GM12873 (cell line): ENCODE results near the gene LGALS7.

ENCODE experiments used
- TF ChIP-seq, protein P1 (sequence below): IDR thresholded peaks from 2 replicates; pipeline ENCODE4 v1.5.1; 2012; ENCODE audit warnings: low read depth, mild to moderate bottlenecking, moderate library complexity, low read length, control low read depth; ENCODE audit not compliant: insufficient read depth; ENCODE audit errors: missing control alignments

The LGALS7 gene

DNA sequence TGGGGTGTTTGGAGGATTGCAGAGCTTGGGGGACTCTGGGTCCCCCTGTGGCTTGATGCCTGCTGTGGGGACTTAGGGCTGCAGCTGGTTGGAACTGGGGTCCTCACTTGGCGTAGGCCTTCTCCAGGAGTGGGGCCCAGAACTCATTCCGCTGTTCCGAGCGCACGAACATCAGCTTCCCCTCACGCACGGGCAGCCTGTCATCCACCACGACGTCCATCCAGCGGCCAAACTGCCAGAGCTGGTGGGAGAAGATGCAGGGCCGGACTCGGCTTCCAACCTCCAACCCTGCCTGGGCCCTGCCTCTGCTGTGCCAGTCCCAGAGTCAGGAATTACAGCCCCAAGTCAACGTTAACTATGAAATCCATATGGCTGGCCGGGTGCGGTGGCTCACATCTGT lies 31.6 kb downstream of the LGALS7 start:
- TF ChIP-seq, protein P1, sequence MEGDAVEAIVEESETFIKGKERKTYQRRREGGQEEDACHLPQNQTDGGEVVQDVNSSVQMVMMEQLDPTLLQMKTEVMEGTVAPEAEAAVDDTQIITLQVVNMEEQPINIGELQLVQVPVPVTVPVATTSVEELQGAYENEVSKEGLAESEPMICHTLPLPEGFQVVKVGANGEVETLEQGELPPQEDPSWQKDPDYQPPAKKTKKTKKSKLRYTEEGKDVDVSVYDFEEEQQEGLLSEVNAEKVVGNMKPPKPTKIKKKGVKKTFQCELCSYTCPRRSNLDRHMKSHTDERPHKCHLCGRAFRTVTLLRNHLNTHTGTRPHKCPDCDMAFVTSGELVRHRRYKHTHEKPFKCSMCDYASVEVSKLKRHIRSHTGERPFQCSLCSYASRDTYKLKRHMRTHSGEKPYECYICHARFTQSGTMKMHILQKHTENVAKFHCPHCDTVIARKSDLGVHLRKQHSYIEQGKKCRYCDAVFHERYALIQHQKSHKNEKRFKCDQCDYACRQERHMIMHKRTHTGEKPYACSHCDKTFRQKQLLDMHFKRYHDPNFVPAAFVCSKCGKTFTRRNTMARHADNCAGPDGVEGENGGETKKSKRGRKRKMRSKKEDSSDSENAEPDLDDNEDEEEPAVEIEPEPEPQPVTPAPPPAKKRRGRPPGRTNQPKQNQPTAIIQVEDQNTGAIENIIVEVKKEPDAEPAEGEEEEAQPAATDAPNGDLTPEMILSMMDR = no peak

DNA sequence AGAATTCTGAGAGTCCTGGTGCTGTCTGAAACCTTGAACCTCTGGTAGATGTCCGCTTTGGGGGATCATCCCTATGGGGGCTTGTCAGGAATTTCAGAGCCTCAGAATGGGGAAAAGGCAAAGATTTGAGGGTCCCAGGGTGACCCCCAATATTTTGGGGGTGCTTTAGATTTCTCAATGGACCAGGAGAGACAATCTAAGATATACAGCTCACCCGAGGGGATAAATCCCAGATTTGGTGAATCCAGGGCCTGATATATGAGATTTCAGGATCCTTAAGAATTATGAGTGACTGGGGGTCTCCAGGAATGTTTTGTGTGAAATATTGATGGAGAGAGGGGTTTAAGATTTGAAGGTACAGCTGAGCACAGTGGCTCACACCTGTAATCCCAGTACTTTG lies 32.4 kb downstream of the LGALS7 start:
- TF ChIP-seq, protein P1 = no peak

DNA sequence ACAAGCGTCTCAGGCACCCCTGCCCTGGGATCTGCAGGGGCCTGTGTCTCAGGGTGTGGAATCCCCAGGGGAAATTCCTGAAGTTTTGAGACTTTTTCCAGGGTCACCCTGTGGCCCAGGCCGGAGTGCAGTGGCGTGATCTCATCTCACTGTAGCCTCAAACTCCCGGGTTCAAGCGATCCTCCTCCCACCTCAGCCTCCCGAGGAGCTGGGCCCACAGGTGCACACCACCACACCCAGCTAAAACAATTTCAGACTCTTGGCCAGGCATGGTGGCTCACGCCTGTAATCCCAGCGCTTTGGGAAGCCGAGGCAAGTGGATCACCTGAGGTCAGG lies 33.1 kb downstream of the LGALS7 start:
- TF ChIP-seq, protein P1 = no peak

DNA sequence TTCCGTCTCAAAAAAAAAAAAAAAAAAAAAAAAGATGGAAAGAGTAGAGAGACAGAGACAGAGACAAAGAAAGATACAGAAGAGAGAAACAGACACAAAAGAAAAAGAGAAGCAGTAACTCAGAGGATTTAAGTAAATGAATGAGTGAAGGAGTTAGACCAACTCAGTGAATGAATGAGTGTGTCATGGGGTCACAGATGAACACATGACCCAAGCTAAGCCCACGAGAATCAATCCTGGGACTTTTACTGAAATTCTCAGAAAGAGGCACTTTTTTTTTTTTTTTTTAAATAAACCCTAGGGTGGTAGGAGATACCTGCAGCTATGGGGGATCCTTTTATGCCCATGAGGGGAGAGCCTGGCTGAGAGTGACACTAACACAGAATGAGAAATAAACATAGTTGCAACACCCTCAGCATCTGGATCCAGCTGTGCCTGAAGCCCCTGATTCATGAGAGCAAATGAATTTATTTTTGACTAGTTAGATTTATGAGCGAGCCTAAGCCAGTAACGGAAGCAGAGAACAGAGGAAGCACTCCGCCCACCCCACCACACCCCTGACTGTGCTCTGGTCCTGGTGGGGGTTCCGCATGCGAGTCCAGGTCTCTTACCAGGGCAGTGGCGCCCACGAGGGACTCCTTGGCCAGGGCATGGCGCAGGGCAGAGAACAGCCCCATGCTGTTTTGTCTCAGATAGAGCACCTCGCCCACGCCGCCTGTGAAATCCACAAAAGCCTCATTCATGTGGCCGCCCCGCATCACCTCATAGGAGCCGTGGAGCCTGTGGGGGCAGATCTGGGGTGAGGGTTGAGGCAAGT lies 33.7 kb downstream of the LGALS7 start:
- TF ChIP-seq, protein P1 = no peak

DNA sequence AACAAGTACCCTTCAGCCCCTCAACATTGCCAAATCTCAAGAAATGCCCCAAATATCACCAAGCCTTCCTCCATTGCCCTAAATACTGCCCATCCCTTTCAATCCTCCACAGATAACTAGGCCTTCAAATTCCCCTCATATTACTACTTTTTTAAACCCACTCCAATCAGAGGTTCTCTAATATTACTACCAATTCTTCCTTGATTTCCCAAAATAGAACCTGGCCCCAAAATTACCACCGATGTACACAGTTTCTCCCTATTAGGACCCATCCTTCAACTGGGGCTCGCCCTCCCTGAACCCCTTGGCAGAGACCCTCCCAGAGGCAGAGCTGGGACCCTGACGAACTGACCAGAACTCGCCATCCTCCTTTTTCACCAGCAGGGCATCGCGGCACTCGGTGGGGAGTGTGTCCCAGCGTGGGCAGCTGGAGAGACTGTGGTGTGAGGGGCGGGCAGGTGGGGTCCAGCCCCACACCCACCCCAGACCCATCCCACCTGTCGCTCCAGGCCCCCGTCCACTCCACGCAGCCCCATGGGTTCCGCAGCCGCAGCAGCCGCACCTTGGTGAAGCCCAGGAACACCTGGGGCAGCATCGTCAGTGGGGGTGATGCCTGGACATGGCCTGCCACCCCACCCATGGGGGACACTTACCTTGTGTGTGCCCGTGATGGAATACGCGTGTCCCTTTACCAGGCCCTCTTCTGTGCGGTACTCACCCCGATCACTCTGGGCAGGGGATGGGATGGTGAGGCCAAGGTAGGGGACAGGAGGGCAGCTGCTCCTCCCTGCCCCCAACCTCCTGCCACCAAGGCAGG lies 35.2 kb downstream of the LGALS7 start:
- TF ChIP-seq, protein P1 = no peak

DNA sequence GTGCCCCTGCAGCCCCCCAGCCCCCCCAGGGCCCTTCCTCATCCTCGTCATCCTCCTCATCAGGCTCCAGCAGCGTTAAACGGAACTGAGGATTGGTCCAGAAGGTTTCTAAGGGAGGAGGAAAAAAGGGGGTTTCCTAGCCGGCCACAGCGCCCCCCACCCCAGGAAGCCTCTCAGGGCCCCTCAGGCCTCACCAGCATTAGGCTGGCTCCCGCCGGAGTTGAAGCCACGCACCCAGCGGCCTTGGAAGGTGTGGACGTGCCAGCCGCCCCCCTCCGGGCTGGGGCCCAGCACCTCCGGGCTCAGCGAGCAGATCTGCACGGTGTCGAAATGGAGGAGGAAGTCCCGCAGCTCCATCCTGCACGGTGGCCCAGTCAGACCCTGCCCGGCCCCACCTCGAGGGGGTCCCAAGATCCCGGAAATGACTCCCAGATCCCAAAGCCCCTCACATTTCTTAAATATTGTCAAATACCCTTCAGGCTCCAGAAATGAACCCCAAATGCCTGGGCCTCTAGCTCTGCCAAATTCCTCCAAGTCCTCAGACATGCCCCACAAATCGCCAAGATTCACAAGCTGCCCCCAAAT lies 35.9 kb downstream of the LGALS7 start:
- TF ChIP-seq, protein P1 = no peak

DNA sequence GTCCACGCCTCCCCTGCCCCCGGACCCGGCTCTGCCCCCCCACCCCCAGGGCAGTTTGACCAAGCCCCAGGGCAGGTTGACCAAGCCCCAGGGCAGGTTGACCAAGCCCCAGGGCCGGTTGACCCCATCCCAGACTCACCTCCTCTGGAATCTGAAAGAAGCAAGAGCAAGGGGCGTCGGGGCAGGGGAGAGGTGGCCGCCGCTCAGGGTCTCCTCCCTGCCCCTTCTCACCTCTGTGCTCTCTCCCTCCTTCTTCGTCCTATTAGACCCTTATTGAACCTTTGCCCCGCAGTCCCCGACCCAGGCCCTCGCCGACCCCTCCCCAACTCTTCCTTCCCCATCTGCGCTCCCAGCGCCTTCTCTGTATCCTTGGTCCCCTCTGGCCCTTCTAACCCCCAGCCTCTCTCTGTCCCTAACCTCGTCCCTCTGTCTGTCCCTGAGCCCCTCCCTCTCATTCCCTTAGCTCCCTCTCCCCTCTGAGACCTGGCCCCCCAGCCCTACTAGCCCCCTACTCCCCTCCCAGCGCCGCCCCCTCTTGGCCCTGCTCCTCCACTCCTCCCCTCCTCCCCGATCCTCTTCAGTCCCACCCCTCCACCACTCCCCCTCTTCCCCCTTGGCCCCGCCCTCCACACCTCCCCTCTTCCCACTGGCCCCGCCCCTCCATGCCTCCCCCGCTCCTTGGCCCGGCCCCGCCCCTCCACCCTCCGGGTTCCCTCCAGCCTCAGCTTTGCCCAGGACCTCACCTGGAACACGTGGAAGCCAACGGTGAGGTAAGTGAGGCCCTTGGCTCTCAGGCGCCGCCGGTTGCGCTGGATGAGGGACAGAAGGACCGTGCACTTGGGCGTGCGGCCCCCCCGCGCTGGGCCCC lies 36.7 kb downstream of the LGALS7 start:
- TF ChIP-seq, protein P1 = no peak
